H9 (cell line): Measurements from ENCODE around the gene MSI2. TPM values are rescaled to one million over a fixed set of nuclear protein-coding genes. Genes with fewer than 3 reads are reported as not detected.

Source experiments
- DNase-seq: peaks from one replicate; pipeline ENCODE4 v3.0.0-alpha.2; 2017
- H2AFZ ChIP-seq: one replicate; pipeline ENCODE4 v1.6.1; 2013; ENCODE audit warnings: mild to moderate bottlenecking, low read length, control low read depth, moderate library complexity
- H2AK5ac ChIP-seq: 2 replicates; pipeline ENCODE4 v1.6.1; 2013; ENCODE audit warnings: low read length, control low read depth, mixed read lengths; ENCODE audit not compliant: insufficient read length
- H2BK120ac ChIP-seq: one replicate; pipeline ENCODE4 v1.6.1; 2013; ENCODE audit warnings: low read depth, mild to moderate bottlenecking, low read length, control low read depth, inconsistent platforms; ENCODE audit not compliant: poor library complexity, severe bottlenecking
- H2BK12ac ChIP-seq: 2 replicates; pipeline ENCODE4 v1.6.1; 2013; ENCODE audit warnings: low read length, control low read depth, mixed read lengths, low read depth; ENCODE audit not compliant: insufficient read length
- H2BK15ac ChIP-seq: 2 replicates; pipeline ENCODE4 v1.6.1; 2013; ENCODE audit warnings: low read depth, low read length, control low read depth
- H2BK20ac ChIP-seq: one replicate; pipeline ENCODE4 v1.6.1; 2013; ENCODE audit warnings: low read depth, mild to moderate bottlenecking, low read length, control low read depth, inconsistent platforms; ENCODE audit not compliant: poor library complexity, severe bottlenecking
- H2BK5ac ChIP-seq: 2 replicates; pipeline ENCODE4 v1.6.1; 2013; ENCODE audit warnings: low read length, control low read depth, mixed read lengths; ENCODE audit not compliant: insufficient read length
- H3K14ac ChIP-seq: 2 replicates; pipeline ENCODE4 v1.6.1; 2013; ENCODE audit warnings: low read length, control low read depth; ENCODE audit not compliant: insufficient read depth
- H3K18ac ChIP-seq: 2 replicates; pipeline ENCODE4 v1.6.1; 2013; ENCODE audit warnings: low read depth, mild to moderate bottlenecking, mixed read lengths, low read length, control low read depth; ENCODE audit not compliant: insufficient read length
- H3K23ac ChIP-seq: 2 replicates; pipeline ENCODE4 v1.6.1; 2013; ENCODE audit warnings: low read length, control low read depth, mixed read lengths, low read depth; ENCODE audit not compliant: insufficient read length
- H3K23me2 ChIP-seq: 2 replicates; pipeline ENCODE4 v1.6.1; 2013; ENCODE audit warnings: low read depth, mild to moderate bottlenecking, mixed read lengths, low read length, control low read depth; ENCODE audit not compliant: insufficient read length, poor library complexity, severe bottlenecking
- H3K27ac ChIP-seq: 2 replicates; pipeline ENCODE4 v1.5.1; 2013; ENCODE audit warnings: low read length, control low read depth, mixed read lengths, low read depth; ENCODE audit not compliant: insufficient read length
- H3K27me3 ChIP-seq: 2 replicates; pipeline ENCODE4 v1.6.1; 2013; ENCODE audit warnings: low read length, control low read depth, inconsistent platforms; ENCODE audit not compliant: insufficient read depth
- H3K4ac ChIP-seq: 2 replicates; pipeline ENCODE4 v1.6.1; 2013; ENCODE audit warnings: low read depth, mild to moderate bottlenecking, control low read depth, inconsistent platforms, low read length, moderate library complexity
- H3K4me1 ChIP-seq: 2 replicates; pipeline ENCODE4 v1.6.1; 2013; ENCODE audit warnings: low read length, control low read depth, inconsistent platforms; ENCODE audit not compliant: insufficient read depth
- H3K4me2 ChIP-seq: 2 replicates; pipeline ENCODE4 v1.6.1; 2013; ENCODE audit warnings: low read length, control low read depth, mixed read lengths; ENCODE audit not compliant: insufficient read length, insufficient read depth
- H3K56ac ChIP-seq: 2 replicates; pipeline ENCODE4 v1.6.1; 2013; ENCODE audit warnings: low read depth, mild to moderate bottlenecking, mixed read lengths, low read length, control low read depth; ENCODE audit not compliant: insufficient read length
- H3K79me1 ChIP-seq: 2 replicates; pipeline ENCODE4 v1.6.1; 2013; ENCODE audit warnings: low read depth, mild to moderate bottlenecking, moderate library complexity, low read length, control low read depth, inconsistent platforms; ENCODE audit not compliant: insufficient read depth, poor library complexity, severe bottlenecking
- H3K79me2 ChIP-seq: 2 replicates; pipeline ENCODE4 v1.6.1; 2013; ENCODE audit warnings: low read length, control low read depth, inconsistent platforms; ENCODE audit not compliant: insufficient read depth
- H3K9ac ChIP-seq: 2 replicates; pipeline ENCODE4 v1.6.1; 2013; ENCODE audit warnings: low read length, control low read depth, mixed read lengths; ENCODE audit not compliant: insufficient read length; ENCODE audit errors: extremely low read depth
- H3K9me3 ChIP-seq: one replicate; pipeline ENCODE4 v1.6.1; 2013; ENCODE audit warnings: low read depth, low read length, inconsistent platforms; ENCODE audit not compliant: control insufficient read depth
- H3T11ph ChIP-seq: one replicate; pipeline ENCODE4 v1.6.1; 2013; ENCODE audit warnings: mild to moderate bottlenecking, low read length, control low read depth, inconsistent platforms
- H4K20me1 ChIP-seq: one replicate; pipeline ENCODE4 v1.6.1; 2013; ENCODE audit not compliant: control insufficient read depth, insufficient read length, insufficient read depth
- H4K5ac ChIP-seq: 2 replicates; pipeline ENCODE4 v1.6.1; 2013; ENCODE audit warnings: low read depth, mild to moderate bottlenecking, mixed read lengths, low read length, control low read depth; ENCODE audit not compliant: insufficient read length
- H4K8ac ChIP-seq: replicated peaks from 2 replicates; pipeline ENCODE4 v1.6.1; 2013; ENCODE audit warnings: low read length, control low read depth, mixed read lengths, low read depth; ENCODE audit not compliant: insufficient read length
- H4K91ac ChIP-seq: 2 replicates; pipeline ENCODE4 v1.6.1; 2013; ENCODE audit warnings: low read depth, mild to moderate bottlenecking, moderate library complexity, mixed read lengths, low read length, control low read depth; ENCODE audit not compliant: insufficient read length
- H3K27ac Mint-ChIP-seq, 3 experiments: 2 replicates in 2 of 3; 3 replicates in 1 of 3; pipeline ENCODE4 v1.8.0; 2020 to 2021; ENCODE audit warnings: mixed read lengths in 3 of 3, mild to moderate bottlenecking in 1 of 3, moderate library complexity in 1 of 3
- H3K27me3 Mint-ChIP-seq: 2 replicates; pipeline ENCODE4 v1.8.0; 2021; ENCODE audit warnings: low read depth, mild to moderate bottlenecking, moderate library complexity, mixed read lengths
- H3K36me3 Mint-ChIP-seq, 3 experiments: 2 replicates in 2 of 3; 3 replicates in 1 of 3; pipeline ENCODE4 v1.8.0; 2020 to 2021; ENCODE audit warnings: low read depth in 3 of 3, mixed read lengths in 3 of 3; ENCODE audit not compliant: insufficient read depth in 1 of 3
- H3K4me1 Mint-ChIP-seq, 2 experiments: 2 replicates each; pipeline ENCODE4 v1.8.0; 2020; ENCODE audit warnings: mixed read lengths in 2 of 2
- H3K4me3 Mint-ChIP-seq, 2 experiments: 2 replicates in 1 of 2; 3 replicates in 1 of 2; pipeline ENCODE4 v1.8.0; 2020 to 2021; ENCODE audit warnings: mild to moderate bottlenecking in 2 of 2, mixed read lengths in 2 of 2, moderate library complexity in 1 of 2
- H3K9me3 Mint-ChIP-seq, 2 experiments: 2 replicates in 1 of 2; 3 replicates in 1 of 2; pipeline ENCODE4 v1.8.0; 2020; ENCODE audit warnings: mild to moderate bottlenecking in 2 of 2, mixed read lengths in 2 of 2, moderate library complexity in 1 of 2
- CTCF ChIP-seq: fragments of 200-600 bp; sonication (generic); conservative IDR thresholded peaks from 3 replicates; pipeline ENCODE4 v1.8.0; 2021; ENCODE audit warnings: antibody characterized with exemption, mild to moderate bottlenecking
- WGBS: extraction: QIAGEN DNeasy Blood & Tissue Kit; methylation state at CpG from one replicate; pipeline ENCODE4 v1.1.7; 2013; ENCODE audit warnings: missing lambda C conversion rate, low lambda C conversion rate, mixed read lengths; ENCODE audit not compliant: insufficient read length; ENCODE audit errors: extremely low coverage; 5-methylcytosine and 5-hydroxymethylcytosine counted together
- total RNA-seq: library from RNA; stranded (reverse); gene quantifications from 2 replicates; pipeline ENCODE4 v1.2.1, GENCODE V29; 2021

MSI2 gene
- total RNA-seq, 1 experiment from 2014 or later = 98.5 TPM

- H3K4ac ChIP-seq = no peak overlapping the region
- no peak overlapping the region for H2BK120ac ChIP-seq
- no peak overlapping the region for H3K23ac ChIP-seq
- no peak overlapping the region for H2BK15ac ChIP-seq
- no peak overlapping the region for H3K14ac ChIP-seq
- peaks cover 2% of the 10 kb centered on the region for H4K20me1 ChIP-seq
- Mint-ChIP-seq H3K27me3 (no peaks in the 10 kb centered on the region), H3K27ac (no peak overlapping the region), H3K36me3 (peaks cover 2 to 15% (median 9%) of the 10 kb centered on the region in 3 experiments; a peak in 5 of 7 replicates), H3K4me3 (no peak overlapping the region), H3K9me3 (no peaks in the 10 kb centered on the region), H3K4me1 (peaks cover 29 to 33% of the 10 kb centered on the region in 2 experiments)
- H3K4me2 ChIP-seq = no peak overlapping the region
- TF ChIP-seq CTCF = no peak
- no peak overlapping the region for H4K5ac ChIP-seq
- no peak overlapping the region for H2BK5ac ChIP-seq
- peaks cover 18% of the 10 kb centered on the region for H3K4me1 ChIP-seq
- no peak overlapping the region for H3K27ac ChIP-seq
- no peak overlapping the region for H4K91ac ChIP-seq
- H4K8ac ChIP-seq = no peak overlapping the region
- no peak overlapping the region for H3T11ph ChIP-seq
- H2AK5ac ChIP-seq = no peak overlapping the region
- no peaks in the 10 kb centered on the region for H3K79me1 ChIP-seq
- H3K56ac ChIP-seq = no peak overlapping the region
- no peak overlapping the region for H3K18ac ChIP-seq
- no peak overlapping the region for H2BK20ac ChIP-seq
- no peak overlapping the region for H2BK12ac ChIP-seq
- no peak overlapping the region for H2AFZ ChIP-seq
- no peaks in the 10 kb centered on the region for H3K23me2 ChIP-seq
- H3K27me3 ChIP-seq = no peaks in the 10 kb centered on the region
- no peaks in the 10 kb centered on the region for H3K79me2 ChIP-seq
- WGBS = no CpG with 5 or more reads among the region's 7 CpGs
- no peak overlapping the region for H3K9ac ChIP-seq
- no peak for DNase-seq
- no peaks in the 10 kb centered on the region for H3K9me3 ChIP-seq
Observed at GRCh38 chr17:57531078-57531477, 274.8 kb downstream of the MSI2 start.
